CD4-positive, alpha-beta T cell treated with Interleukin-4 for 4 hours (primary cell): ENCODE measurements around the gene CPLX3.

Experiments used
- DNase-seq: peaks from one replicate; pipeline ENCODE4 v3.0.0-alpha.2; 2020

Gene CPLX3

DNA sequence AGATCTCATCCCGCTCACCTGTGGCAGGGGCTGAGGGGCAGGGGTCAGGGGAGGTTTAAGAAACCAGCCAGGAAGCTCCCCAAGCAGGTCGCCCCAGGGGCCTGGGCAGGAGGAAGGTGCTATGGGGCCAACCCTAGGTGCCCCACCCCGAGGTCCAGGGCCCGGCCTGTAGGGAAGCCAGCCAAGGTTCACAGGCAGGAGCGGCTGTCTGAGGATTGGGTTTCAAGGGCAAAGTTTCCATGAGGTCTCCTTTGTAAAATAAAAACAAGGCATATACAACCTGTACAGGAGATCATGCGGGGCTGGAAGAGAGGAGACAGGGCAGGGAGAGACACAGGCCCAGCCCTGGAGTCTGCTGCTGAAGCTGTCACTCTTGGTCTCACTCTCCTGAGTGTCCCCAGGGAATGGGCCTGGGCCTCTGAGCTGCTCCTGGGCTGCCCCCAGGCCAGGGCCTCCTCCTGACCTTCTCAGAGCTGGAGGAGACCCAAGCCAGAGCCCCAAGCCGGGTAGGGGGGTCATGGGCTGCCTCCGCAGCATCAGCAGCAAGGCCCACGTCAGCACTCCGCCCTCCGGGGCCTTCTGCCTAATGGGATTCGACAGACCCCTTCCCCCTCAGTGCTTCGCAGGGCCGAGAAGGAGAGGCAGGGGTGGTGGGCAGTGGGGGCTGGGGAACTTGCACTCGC, 5.5 kb downstream of the CPLX3 start:
- no peak for DNase-seq

- no peak for DNase-seq
These were observed 6.4 kb downstream of the CPLX3 start for GRCh38 chr15:74832826-74833225.

DNA sequence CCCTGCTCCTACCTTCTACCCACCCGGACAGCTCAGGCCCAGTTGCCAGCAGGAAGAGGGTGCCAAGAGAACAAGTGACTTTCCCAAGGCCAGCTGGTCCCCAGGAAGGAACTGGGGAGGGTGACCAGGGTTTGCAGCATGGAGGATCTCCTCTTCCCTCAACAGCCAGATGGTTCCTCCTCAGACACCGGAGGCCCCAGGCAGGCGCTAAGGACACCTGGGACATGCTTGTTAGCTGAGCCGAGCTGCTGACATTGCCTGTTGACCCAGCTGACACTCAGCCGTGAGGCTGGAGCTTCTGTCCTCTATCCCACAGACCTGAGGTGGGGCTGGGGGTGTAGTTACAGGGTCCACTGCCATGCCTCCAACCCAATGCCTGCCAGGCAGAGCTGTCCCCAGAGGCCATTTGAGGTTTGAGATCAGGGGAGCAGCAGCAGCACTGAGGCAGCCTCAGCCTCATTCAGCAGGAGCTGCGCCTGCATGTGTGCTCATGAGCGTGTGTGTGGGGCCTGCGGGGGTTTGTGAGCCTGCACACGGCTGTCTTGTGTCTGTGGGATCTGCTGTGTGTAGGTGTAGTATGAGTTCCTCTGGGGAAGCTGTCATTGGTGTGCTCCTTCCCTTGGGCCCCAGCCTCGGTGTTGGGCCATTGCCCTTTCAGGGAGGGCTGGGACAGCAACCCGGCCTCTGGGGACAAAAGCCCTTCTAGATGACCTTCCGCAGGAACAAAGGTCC, 7.1 kb downstream of the CPLX3 start:
- DNase-seq = no peak

GRCh38 chr15:74835312-74835823, 8.9 kb downstream of the CPLX3 start:
- peak; percentile 43 for DNase-seq

DNA sequence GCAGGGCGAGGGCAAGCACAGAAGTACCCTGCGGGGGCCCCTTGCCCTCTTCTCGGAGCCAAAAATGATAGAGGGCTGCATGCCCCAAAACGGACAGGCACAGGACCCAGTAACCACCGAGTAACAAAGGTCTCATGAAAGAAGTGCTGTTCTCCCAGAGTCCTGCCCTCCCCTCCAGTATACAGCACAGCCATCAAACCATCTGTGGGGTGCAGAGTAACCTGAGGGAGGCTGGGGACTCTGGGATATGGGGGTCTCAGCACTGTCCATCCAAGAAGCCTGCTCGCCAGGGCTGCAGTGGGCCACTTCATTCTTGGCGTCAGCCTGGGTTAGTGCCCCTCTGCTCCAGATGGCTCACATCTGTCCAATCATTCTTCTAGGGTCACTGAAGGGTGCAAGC, 10.4 kb downstream of the CPLX3 start:
- no peak for DNase-seq

- DNase-seq = no peak
These were observed 11.2 kb downstream of the CPLX3 start for GRCh38 chr15:74837482-74838136.

GRCh38 chr15:74838137-74838516, 11.7 kb downstream of the CPLX3 start:
- no peak for DNase-seq

DNA sequence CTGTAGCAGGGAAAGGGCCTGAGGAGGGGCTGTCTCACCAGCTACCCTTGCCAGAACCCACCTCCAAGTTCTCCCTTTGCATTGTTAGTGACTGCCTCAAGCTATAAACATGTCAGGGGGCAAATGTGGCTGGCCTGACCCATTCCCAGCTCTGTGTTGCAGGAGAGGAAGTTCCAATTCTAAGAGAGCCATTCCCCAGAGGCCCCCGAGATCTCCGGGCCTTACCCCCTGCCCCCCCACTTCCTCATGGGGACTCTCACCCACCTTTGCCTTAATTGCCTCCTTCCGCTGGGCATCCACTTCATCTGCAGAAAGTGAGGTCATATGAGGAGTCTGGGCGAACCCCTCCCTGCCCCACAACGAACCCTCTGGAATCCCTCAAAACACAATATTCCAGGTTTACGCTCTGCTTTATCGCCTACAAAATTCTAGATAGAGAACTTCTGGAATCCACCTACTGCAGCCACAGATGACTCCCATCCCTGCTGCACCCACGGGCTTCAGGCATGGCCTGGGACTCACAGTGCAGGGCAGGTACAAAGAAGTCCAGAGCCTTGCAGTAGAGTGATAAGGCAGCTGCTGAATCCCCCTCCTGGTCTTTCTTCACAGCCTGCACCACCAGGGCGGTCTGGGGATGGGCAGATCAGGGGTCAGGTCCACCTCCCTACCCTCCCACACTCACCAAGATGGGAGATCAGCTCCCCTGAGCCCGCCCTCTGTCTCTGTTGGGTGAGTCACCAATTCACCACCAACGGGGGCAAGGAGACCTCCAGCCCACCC, 12.5 kb downstream of the CPLX3 start:
- no peak for DNase-seq

DNA sequence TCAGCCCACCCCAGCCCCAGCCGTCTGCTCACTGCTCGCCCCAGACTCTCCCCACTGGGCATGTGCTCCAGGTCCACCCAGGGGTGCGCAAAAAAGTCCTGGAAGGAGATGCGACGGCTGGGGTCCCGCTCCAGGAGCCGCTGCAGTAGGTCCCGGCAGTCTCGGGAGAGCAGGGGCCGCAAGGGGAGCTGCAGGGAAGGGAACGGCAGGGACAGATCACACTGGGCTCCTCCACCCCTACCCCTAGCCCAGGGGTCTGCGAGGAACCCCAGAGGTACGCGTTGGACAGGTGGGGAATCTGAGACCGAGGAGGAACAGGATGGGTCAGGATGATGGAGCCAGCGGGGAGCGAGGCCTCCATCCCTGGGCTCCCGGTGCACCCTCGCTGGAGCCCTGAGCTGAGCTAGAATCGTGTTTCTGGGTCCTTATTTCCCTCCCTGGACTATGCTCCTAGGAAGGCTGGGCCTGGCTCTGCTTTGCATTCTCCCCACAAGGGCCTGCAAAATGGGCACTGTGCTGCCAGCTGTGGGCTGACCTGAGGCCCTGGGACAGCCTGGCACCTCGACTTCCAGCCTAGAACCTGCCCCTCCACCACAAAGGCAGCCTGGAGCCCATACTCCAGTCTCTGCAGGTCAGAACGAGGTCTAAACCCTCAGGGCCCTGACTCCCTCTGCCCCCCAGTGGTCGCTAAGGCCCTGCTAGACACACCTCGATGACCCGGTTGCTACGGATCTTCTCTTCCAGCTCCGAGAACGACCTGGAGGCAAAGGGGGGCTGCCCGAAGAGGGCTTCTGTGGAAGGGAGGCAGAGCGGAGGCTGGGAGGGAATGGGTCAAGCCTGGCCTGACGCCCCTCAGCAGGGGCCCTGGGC, 13.3 kb downstream of the CPLX3 start:
- no peak for DNase-seq

DNA sequence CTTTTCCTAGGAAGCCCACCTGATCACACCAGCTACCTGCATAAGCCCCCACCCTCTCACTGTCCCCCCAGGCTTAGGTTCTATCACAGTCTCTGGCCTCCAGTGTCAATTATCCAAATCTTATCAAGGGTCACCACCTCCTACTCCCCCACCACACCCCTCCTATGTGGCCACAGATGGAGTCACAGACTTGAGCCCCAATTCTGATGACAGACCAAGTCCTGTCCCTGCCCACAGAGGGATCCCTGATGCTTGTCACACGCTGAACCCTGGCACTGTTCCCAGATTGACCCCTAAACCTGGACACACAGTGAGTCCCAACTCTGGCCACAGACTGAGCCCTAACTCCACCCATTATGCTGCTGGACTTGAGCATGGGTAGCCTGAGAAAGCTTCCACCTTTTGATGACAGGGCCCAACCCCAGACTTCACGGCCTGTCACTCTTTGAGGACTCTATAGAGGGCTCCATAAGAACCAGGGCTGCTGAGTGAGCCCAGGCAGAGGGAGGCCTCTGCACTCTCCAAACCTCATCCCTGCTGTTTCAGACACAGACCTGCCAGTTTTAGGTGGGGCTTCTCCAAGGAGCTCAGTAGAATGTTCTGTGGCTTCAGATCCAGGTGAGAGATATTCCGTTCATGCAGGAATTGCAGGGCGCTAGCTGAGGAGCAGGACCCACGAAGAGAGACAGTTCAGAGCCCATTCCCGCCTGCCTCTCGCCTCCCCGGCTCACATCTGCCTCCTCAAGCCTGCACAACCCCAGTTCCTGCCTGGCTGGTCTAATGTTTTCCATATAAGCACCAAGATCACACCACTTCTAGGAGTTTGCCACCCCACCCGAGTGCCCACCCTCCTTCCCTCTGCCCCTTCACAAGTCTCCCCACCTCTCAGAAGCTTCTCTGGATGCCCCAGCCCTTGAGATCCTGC, 14.7 kb downstream of the CPLX3 start:
- no peak for DNase-seq

DNA sequence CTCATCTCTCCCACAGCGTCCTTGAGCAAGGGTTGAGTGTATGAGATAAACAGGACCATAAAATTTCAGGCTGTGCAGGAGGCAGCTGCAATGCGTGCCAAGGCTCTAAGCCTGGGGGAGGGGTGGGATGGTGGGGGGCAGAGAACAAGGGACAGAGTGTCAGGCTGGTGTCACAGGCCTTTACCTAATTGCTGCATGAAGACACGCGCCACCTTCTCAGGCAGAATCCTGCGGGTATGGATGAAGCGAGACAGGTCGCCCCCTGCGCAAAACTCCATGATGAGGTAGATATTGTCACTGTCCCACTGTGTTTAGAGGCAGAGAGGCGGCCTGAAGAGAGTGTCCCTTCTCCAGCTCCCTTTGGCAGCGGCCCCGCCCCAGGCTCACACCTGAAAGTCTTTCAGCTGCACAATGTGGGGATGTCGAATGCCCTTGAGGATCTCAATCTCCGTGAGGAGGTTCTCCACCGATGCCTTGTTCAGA, 15.5 kb downstream of the CPLX3 start:
- DNase-seq = no peak

DNA sequence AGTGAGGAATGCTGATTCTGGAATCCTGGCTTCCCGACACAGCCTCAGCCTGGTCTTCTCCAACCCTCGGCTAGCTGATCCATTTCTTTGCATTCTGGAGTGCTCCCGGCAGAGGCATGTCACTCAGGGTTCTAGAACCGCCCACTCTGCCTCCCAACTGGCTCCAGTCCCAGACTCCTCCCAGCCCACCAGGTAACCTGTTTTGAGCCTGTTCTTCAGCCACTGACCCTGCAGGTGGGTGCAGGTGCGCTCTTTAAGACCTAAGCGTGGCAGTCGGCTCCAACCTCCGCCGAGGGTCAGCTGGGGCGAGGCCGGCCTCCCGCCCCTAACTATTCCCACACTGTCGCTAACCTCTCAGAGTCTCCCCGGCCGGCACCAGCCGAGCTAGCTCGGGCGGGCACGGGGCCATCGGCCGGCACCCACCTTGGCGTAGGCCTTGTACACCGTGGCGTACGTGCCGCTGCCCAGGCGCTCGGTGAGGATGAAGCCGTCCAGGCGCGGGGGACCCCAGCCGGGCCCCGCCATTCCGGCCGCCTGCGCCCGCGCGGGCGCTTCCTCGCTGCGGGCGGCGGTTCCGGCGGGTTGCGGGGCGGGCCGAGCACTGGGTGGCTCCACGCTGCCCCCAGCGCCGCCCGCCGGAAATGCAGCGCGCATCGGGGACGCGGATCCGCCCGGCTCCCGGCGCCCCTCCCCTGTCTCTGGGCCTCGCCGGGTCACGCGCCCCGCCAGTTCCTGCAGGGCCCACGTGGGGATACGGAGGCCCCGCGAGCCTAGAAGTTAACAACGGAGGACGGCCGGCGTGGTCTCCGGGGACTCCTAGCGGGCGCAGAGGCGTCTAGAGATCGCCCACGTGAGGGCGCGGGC, 16.4 kb downstream of the CPLX3 start, which contains the start of gene ULK3:
Gene ULK3 (minus strand): TSS at position 576 of the 864 bp plus-strand sequence. CDS start 51 bp downstream, at position 525.
- DNase-seq = peak; percentile 87

- no peak for DNase-seq
These were observed 17.0 kb downstream of the CPLX3 start for GRCh38 chr15:74843445-74843828.

DNA sequence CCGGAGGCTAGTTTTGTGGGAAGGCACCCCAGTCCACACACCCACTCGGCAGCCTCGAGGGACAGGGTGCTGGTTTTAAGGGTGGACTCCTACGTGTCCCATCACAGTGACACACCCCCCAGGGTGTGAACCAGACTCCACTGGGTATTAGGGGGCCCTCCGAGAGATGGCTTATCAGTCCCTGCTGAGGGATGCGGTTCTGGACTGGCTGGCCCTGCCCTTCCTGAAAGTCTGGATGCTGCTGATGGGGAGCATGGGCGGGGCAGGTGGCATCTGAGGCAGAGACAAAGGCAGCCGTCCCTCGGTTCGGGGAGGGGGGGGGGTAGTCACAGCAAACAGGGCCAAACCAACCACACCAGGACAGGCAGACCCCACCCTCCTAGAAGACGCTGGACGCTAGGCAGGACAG, 17.5 kb downstream of the CPLX3 start:
- no peak for DNase-seq

- no peak for DNase-seq
These were observed 18.1 kb downstream of the CPLX3 start for GRCh38 chr15:74844319-74845207.

DNA sequence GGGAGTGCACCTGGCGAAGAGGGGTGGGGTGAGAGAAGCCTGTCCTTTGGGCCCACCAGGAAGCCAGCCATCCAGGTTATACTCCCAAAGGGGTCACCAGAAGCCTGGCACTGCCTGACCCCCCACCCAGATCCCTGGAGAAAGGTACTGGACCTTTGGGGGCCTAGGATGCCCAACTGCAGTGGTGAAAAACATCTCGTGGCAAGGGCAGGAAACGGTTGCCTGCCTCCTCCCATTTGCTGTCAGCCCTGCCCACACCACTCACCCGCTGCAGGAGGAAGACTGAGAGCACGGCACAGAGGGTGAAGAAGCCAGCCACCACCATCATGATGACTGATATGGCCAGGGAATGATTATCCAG, 18.8 kb downstream of the CPLX3 start:
- DNase-seq = peak; percentile 64

GRCh38 chr15:74845581-74845980, 19.2 kb downstream of the CPLX3 start:
- DNase-seq = no peak

GRCh38 chr15:74847432-74847831, 21.0 kb downstream of the CPLX3 start:
- no peak for DNase-seq

- no peak for DNase-seq
These were observed 24.0 kb downstream of the CPLX3 start for GRCh38 chr15:74850393-74850792.
